ENCODE data around the gene MRPS34.

Gene MRPS34

GRCh38 chr16:1731073-1731472, 41.9 kb downstream of the MRPS34 start:
- H3K27ac ChIP-seq (ENCODE audit: extremely low read depth, low read depth, low read length), result no peak overlapping the region
- ChIA-PET CTCF (no interaction called here), POLR2A (no interaction called here)
- H3K36me3 ChIP-seq (ENCODE audit: control insufficient read depth in 2 of 2, insufficient read depth in 1 of 2, low read length in 2 of 2), result peaks cover 6 to 88% of the 10 kb centered on the region in 2 experiments; a peak in 2 of 3 replicates
- H3K9me3 ChIP-seq (ENCODE audit: control insufficient read depth, insufficient read depth, low read depth, low read length), result no peaks in the 10 kb centered on the region
- no peak for TF ChIP-seq ZNF10 (tag by site-specific recombination; IDR thresholded peaks at IDR 0.05)
- TF ChIP-seq KLF7 (tag by site-specific recombination; IDR thresholded peaks at IDR 0.05; ENCODE audit: borderline replicate concordance), result no peak
- no peak for TF ChIP-seq TCF7L2 (IDR thresholded peaks at IDR 0.05; ENCODE audit: borderline replicate concordance, low read depth, low read length)
- TF ChIP-seq ZNF560 (tag by site-specific recombination; IDR thresholded peaks at IDR 0.05; ENCODE audit: borderline replicate concordance), result no peak
- TF ChIP-seq, protein P1, sequence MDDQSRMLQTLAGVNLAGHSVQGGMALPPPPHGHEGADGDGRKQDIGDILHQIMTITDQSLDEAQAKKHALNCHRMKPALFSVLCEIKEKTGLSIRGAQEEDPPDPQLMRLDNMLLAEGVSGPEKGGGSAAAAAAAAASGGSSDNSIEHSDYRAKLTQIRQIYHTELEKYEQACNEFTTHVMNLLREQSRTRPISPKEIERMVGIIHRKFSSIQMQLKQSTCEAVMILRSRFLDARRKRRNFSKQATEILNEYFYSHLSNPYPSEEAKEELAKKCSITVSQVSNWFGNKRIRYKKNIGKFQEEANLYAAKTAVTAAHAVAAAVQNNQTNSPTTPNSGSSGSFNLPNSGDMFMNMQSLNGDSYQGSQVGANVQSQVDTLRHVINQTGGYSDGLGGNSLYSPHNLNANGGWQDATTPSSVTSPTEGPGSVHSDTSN (CRISPR knock-in tag; IDR thresholded peaks at IDR 0.05), result no peak
- no peak for TF ChIP-seq ZNF140 (tag by site-specific recombination; IDR thresholded peaks at IDR 0.05)
- no peak for TF ChIP-seq ZNF626 (tag by site-specific recombination; IDR thresholded peaks at IDR 0.05)
- no peak for TF ChIP-seq ZNF776 (tag by site-specific recombination; IDR thresholded peaks at IDR 0.05; ENCODE audit: borderline replicate concordance)
- TF ChIP-seq, protein P2, sequence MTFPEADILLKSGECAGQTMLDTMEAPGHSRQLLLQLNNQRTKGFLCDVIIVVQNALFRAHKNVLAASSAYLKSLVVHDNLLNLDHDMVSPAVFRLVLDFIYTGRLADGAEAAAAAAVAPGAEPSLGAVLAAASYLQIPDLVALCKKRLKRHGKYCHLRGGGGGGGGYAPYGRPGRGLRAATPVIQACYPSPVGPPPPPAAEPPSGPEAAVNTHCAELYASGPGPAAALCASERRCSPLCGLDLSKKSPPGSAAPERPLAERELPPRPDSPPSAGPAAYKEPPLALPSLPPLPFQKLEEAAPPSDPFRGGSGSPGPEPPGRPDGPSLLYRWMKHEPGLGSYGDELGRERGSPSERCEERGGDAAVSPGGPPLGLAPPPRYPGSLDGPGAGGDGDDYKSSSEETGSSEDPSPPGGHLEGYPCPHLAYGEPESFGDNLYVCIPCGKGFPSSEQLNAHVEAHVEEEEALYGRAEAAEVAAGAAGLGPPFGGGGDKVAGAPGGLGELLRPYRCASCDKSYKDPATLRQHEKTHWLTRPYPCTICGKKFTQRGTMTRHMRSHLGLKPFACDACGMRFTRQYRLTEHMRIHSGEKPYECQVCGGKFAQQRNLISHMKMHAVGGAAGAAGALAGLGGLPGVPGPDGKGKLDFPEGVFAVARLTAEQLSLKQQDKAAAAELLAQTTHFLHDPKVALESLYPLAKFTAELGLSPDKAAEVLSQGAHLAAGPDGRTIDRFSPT (tag by site-specific recombination; IDR thresholded peaks at IDR 0.05), result no peak
- no peak for TF ChIP-seq ZNF558 (tag by site-specific recombination; IDR thresholded peaks at IDR 0.05)
- no peak; the same call in 1 of the 2 replicates for TF ChIP-seq ZNF394 (tag by site-specific recombination; IDR thresholded peaks at IDR 0.05; ENCODE audit: borderline replicate concordance)
- no peak for TF ChIP-seq ZFP3 (tag by site-specific recombination; IDR thresholded peaks at IDR 0.05; ENCODE audit: low read depth)
- TF ChIP-seq, protein P3, sequence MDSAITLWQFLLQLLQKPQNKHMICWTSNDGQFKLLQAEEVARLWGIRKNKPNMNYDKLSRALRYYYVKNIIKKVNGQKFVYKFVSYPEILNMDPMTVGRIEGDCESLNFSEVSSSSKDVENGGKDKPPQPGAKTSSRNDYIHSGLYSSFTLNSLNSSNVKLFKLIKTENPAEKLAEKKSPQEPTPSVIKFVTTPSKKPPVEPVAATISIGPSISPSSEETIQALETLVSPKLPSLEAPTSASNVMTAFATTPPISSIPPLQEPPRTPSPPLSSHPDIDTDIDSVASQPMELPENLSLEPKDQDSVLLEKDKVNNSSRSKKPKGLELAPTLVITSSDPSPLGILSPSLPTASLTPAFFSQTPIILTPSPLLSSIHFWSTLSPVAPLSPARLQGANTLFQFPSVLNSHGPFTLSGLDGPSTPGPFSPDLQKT (IDR thresholded peaks at IDR 0.05; ENCODE audit: borderline replicate concordance, low read depth, low read length), result no peak
- no peak for TF ChIP-seq ZNF791 (tag by site-specific recombination; IDR thresholded peaks at IDR 0.05)
- TF ChIP-seq ZNF701 (tag by site-specific recombination; IDR thresholded peaks at IDR 0.05), result no peak
- TF ChIP-seq EGR2 (tag by site-specific recombination; IDR thresholded peaks at IDR 0.05; ENCODE audit: low read depth), result no peak
- H3K4me3 ChIP-seq (ENCODE audit: low read depth, low read length), result no peak overlapping the region
- H3K4me1 ChIP-seq (ENCODE audit: control insufficient read depth, insufficient read depth, low read length), result no peaks in the 10 kb centered on the region

GRCh38 chr16:1729445-1729844, 43.5 kb downstream of the MRPS34 start:
- Histone ChIP-seq H3K4me1 (ENCODE audit: control insufficient read depth, insufficient read depth, low read length) (no peaks in the 10 kb centered on the region), H3K36me3 (ENCODE audit: control insufficient read depth in 2 of 2, insufficient read depth in 1 of 2, low read length in 2 of 2) (peaks cover 6 to 81% of the 10 kb centered on the region in 2 experiments; a peak in 2 of 3 replicates), H3K4me3 (ENCODE audit: low read depth, low read length) (no peak overlapping the region), H3K27ac (ENCODE audit: extremely low read depth, low read depth, low read length) (no peak overlapping the region), H3K9me3 (ENCODE audit: control insufficient read depth, insufficient read depth, low read depth, low read length) (no peaks in the 10 kb centered on the region)
- POLR2A ChIA-PET, result no interaction called here
- CTCF ChIA-PET, result no interaction called here
- no peak for TF ChIP-seq ZNF416 (tag by site-specific recombination; IDR thresholded peaks at IDR 0.05)
- TF ChIP-seq ZNF169 (tag by site-specific recombination; IDR thresholded peaks at IDR 0.05), result no peak
- TF ChIP-seq ZBTB17 (tag by site-specific recombination; IDR thresholded peaks at IDR 0.05), result no peak
- TF ChIP-seq ZNF223 (tag by site-specific recombination; IDR thresholded peaks at IDR 0.05), result no peak
- no peak for TF ChIP-seq SP2 (tag by site-specific recombination; IDR thresholded peaks at IDR 0.05)
- no peak for TF ChIP-seq YY1 (tag by site-specific recombination; IDR thresholded peaks at IDR 0.05)
- TF ChIP-seq ZNF549 (tag by site-specific recombination; IDR thresholded peaks at IDR 0.05), result no peak
